Endothelial cell of umbilical vein (primary cell): Measurements from ENCODE around the gene ACTN1.
A peak's percentile ranks its signal among the peaks of the same experiment; 100 is the strongest.

Experiments used
- POLR2A ChIP-seq: IDR thresholded peaks from 2 replicates; pipeline ENCODE4 v1.6.1; 2012; ENCODE audit warnings: low read depth, mild to moderate bottlenecking, control low read depth, low read length
- POLR2AphosphoS5 ChIP-seq: IDR thresholded peaks from 2 replicates; pipeline ENCODE4 v1.6.1; 2012; ENCODE audit warnings: low read depth, mild to moderate bottlenecking, control low read depth, low read length, moderate library complexity; ENCODE audit not compliant: insufficient read depth
- TF ChIP-seq, protein P1 (sequence below), 2 donors: IDR thresholded peaks; 1 replicate in 1 of 2; 2 replicates in 1 of 2; pipeline ENCODE4 v1.5.1; 2011; ENCODE audit warnings: low read length in 2 of 2, mild to moderate bottlenecking in 2 of 2, moderate library complexity in 2 of 2, control low read depth in 1 of 2, inconsistent platforms in 1 of 2, low read depth in 1 of 2; ENCODE audit not compliant: insufficient read depth in 1 of 2; ENCODE audit errors: extremely low read depth in 1 of 2

DNA sequence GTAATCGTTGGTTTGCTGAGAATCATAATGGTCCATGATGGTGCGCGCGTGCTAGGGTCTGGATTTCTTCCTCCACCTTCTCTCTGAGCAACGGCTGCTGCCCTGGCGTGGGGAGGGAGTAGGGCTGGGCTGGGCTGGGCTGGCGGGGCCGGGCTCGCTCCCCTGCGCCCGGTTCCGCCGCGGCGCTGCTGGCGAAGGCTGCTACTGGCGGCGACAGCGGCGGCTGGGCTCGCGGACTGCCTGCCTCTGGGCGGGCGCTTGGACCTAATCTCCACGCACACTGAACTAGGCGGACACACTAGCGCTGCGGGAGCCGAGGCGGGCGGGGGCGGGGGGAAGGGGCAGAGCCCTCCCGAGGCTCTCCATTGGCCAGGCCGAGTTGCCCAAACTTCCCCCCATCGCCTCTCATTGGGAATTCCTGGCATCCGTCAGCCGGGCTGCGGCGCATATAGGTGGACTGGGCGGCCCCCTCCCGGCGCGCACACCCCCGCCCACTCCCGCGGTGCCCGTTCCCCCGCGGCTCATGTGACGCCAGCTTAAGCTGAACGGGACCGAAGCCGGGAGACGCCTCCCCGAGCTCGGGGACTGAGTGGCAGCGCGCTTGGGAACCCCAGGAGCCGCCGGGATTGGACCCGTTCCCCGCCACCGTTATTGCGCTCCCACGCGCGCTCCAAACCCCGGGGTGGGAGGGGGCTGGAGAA, at the start of gene ACTN1:
- TF ChIP-seq, protein P1, sequence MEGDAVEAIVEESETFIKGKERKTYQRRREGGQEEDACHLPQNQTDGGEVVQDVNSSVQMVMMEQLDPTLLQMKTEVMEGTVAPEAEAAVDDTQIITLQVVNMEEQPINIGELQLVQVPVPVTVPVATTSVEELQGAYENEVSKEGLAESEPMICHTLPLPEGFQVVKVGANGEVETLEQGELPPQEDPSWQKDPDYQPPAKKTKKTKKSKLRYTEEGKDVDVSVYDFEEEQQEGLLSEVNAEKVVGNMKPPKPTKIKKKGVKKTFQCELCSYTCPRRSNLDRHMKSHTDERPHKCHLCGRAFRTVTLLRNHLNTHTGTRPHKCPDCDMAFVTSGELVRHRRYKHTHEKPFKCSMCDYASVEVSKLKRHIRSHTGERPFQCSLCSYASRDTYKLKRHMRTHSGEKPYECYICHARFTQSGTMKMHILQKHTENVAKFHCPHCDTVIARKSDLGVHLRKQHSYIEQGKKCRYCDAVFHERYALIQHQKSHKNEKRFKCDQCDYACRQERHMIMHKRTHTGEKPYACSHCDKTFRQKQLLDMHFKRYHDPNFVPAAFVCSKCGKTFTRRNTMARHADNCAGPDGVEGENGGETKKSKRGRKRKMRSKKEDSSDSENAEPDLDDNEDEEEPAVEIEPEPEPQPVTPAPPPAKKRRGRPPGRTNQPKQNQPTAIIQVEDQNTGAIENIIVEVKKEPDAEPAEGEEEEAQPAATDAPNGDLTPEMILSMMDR (IDR thresholded peaks at IDR 0.05; ENCODE audit: extremely low read depth in 1 of 2, insufficient read depth in 1 of 2, low read depth in 1 of 2, low read length in 2 of 2): no peak
- peak; percentile 91 for TF ChIP-seq POLR2AphosphoS5
- TF ChIP-seq POLR2A: peak; percentile 88
